ENCODE results near the gene COL21A1.

The COL21A1 gene

DNA sequence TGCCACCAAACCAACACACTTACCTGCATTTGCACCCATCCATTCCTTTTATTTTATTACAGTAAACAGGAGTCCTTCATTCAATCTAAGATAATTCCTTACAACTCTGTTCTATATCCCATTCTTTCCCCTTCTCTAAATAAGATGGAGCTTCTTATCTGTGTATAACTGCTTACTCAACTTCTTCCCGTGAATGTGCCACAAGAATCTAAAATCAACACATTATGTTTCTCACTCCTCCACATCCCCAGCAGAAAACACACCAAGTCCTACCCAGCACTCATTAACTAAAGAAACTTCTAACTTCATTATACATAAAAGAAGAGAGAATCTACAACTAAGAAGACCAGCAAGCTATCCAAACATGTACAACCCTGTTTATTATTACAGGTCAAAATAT, 141.1 kb downstream of the COL21A1 start:
- DNase-seq (ENCODE audit: low read depth), result no peak

DNA sequence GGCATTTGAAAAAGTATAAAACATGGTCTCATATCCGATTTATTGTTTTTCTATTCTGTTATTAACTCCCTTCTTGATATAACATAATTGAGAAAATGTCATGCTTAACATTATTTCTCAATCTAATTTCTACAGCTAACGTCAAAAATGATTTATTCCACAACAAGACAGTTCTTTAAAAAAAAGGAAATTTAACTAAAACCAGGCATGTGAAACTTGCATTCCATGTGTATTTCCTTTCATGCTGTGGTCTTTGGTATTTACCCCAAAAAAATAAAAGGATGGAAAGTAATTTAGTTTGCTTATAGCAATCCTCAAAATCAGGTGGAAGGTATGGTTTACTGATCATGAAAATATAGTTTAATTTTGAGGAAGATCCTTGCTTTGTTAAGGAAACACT, 142.8 kb downstream of the COL21A1 start:
- DNase-seq (ENCODE audit: low read depth), result no peak

DNA sequence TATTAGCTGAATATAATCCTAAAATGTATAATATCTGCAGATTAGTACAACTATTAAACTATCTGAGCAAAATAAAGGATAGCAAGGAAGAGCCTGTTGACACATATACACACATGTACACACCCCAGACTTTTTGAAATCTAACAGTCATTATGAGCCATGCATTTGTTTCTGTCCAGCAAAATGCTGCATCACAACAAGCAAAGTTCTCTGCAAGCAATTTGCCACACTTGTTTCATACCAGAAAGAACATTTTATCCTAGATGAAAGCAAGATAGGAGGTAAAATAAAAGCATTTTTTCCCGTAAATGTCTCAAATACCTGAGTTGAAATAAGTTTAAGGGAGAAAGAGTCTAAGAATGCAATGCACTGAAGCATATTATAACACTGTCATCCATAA, 145.2 kb downstream of the COL21A1 start:
- no peak for DNase-seq (ENCODE audit: low read depth)

DNA sequence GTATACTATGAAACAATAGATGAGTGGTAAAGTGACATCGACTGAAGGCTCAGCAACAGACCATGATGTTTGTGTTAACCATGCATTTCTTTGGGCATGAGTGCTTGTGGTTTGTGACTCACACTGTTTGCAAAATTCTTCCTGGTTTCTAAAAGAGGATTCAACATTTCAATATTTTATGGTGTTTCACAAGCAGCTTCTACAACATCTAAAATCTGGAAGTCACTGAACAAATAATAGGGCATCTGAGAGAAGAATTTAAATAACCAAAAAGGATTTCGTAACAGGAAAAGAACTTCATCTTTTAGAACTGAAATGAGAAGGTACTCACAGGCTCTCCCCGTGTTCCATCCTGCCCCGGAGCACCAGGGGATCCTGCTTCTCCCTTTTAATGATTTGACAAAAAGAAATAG, 146.2 kb downstream of the COL21A1 start:
- DNase-seq (ENCODE audit: low read depth), result no peak

DNA sequence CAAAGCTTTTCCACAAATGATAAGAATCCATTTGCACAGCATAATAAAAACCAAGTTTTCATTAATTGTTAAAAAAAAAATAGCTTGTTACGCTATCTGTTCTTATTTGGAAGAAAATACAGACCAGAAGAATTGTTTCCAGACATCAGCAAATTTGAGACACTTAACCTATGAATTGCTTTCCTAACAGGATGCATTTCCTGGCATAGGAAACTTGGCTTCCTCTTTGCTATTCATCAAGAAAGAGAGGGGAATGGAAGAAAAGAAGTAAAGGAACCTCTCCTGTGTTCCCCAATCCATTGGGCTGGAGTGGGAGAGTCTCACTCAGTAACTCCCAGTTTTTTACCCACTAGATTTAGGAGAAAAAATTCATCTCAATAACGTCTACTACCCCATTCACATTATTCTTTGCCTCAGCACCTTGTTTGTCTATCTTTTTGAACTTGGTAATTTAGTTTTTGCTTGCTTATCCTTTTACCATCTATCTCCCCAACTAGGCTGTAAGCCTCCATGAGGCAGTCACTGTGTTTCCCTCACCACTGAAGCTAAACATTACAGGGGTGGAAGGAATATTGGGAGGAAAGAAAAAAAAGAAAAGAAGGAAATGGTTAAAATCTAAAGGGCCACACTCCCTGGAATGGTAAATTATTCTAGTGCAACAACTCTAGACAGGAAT, 150.3 kb downstream of the COL21A1 start:
- DNase-seq (ENCODE audit: low read depth), result no peak

DNA sequence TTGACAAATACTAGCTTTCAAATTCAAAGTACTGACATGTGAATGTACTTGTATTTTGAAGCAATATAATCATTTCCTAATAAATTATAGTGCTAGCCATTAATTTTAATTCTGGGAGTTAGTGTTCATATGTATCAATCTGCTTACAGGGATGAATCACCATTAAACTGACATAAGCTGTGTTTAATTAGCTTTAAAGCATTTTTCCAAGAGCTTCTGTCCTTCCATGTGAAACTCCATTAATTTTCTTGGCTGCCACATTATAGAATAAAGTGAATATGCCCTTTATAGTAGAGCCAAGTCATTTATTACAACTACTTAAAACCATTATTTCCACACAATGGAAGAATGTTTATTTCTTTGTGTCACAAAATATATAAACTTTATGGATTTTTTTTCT, 150.8 kb downstream of the COL21A1 start:
- no peak for DNase-seq (ENCODE audit: low read depth)

DNA sequence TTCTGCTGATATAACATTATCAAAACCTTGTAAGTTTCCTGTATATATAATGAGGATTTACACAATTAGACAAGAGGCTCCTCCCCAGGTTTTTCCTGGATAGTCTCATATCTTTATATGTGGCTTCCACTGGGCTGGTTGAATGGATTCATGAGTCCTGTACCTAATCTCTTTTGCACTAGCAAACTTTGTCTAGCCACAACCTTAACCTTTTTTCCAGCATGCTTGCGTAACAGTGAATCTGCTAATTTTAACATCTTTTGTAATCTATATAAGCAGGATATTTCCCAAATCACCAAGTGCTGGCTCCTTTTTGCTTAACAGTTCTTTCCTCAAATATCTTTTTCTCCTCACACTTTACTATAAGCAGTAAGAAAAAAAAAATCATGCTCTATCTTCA, 153.6 kb downstream of the COL21A1 start:
- DNase-seq (ENCODE audit: low read depth), result no peak

DNA sequence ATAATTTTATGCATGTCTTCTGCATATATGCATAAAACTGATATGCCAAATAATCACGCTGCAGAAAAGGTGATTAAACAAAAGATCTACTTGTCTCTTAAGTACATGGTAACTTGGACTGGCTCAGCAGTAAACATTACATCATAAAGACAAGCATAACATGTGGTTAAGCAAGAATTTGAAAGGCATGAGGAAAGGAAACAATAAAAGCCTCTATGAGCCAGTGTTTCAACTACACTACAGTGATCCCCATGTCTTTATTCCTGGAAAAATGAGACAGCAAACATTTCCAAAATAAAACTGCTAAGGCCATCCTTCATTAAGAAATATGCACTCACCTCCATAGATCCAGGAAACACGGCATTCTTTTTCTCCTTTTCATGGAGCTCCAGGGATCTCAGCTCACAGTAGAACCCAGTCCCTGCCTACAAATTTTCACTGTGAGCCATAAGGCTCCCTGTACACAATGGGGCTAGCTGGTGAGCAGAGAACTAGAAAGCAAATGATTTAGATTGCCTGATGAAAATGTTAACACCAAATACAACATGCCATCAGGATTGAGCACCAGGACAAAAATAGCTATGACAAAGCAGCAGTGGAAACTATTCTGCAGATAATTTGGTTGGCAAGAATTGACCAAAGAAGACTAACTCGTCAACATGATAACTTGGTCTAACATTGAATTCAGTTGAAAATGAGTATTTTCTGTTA, 156.1 kb downstream of the COL21A1 start:
- no peak for DNase-seq (ENCODE audit: low read depth)

DNA sequence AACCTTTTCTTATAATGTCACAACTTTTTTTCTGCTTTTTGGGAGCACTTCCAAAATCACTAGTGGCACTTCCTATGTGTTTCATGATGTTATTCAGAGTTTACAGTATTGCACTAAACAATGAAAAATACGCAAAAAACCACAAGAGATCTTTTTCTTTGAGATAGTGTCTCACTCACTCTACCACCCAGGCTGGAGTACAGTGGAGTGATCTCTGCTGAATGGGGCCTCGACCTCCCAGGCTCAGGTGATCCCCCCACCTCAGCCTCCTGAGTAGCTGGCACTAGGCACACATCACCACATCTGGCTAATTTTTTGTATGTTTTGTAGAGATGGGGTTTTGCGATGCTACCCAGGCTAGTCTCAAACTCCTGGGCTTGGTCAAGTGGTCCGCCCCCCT, 158.7 kb downstream of the COL21A1 start:
- no peak for DNase-seq (ENCODE audit: low read depth)

DNA sequence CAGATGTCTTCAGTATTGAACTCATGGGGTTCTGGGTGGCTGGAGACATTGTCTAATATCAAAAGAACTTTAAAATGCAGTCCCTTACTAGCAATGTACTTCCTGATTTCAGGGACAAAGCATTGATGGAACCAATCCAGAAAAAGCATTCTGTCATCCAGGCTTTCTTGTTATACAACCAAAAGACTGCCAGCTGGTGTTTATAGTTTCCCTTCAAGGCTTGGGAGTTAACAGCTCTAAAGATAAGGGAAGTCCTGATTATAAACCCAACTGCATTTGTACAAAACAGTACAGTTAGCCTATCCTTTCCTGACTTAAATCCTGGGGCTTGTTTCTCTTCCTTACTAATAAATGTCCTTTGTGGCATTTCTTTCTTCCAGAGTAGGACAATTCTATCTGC, 160.0 kb downstream of the COL21A1 start:
- DNase-seq (ENCODE audit: low read depth), result no peak

DNA sequence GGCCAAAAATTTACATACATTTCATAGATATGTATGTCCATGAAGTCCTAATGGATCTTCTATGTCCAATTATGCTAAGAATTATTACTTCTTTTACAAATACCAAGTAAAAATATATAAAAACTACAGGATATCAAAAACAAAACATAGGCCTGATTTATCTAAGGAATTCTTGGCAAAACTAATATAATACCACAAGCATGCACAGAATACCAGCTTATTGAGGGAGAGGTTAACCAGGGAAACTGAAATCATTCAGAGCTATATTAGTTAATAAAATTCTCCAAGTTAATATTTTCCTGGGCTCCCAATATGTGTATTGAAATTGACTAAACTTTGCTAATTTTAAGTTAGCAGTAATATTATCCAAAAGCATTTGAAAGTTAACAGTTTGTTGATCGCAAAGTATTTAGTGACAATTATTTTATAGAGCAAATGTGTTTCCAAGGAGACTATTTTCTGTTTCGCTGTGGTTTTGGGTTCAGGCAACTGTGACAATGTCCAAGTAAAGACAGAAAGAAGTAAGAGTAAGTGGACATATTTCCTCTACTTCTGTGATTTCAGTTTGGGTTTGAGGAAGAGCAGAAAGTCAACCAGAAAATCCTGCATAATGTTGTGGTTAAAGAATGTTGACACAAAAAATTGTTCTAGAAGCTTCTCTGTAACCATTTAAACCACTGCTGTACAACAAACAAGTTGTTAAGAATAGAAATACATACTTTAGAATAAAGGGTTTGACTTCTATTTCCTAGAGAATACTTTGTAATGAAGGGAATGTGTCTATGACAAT, 167.4 kb downstream of the COL21A1 start:
- no peak for DNase-seq (ENCODE audit: low read depth)

DNA sequence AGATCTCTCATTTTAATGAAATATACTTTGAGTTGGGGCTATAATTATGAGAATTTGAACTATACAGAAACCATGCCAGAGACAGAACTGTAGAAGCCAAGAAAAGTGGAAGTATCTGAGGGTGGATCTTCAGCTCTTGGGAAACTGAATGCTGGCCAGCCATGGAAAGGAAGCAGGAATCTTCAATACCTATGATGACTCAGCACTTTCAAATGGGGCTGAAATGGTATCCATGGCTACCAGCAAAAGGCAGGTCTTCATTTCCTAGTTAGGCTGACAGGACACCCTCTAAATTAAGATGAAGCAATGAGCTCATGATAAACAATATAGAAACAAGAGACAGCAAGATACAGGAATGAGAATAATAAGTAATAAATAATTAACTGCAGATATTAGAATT, 171.3 kb downstream of the COL21A1 start:
- DNase-seq (ENCODE audit: low read depth), result no peak

DNA sequence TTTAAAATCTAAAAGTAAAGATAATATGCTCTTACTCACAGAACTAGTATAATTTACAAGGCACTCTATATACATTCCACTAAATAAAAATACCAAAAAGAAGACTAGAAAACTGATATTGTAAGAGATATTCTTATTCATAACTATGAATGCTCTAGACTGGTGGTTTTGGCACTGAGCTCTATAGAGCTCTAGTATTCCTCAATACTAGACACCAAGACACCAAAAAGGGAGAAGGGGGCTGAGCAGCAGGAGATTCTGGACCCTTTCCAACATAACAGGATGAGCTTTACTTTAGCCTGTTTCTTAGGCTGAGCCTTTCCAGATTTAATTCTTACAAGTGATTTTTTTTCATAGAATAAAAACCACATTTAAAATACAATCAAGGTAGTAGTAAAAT, 173.6 kb downstream of the COL21A1 start:
- no peak for DNase-seq (ENCODE audit: low read depth)

DNA sequence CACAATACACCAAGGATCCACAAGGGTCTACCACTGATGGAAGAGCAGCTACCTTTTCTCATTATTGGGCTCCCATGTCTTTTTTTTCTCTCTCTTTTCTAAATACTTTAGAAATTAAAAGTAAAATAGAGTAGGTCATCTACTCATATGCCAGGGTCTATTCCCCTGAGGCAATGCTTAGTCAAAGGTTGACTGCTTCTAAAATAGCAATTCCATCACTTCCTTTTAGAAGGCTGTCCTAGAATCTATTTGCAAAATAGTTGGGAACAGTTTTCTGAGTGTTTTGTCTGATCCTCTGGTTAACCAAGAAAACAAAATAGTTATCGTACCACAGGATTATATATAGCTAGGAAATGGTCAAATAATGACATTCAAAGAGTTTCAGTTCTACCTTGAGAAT, 174.1 kb downstream of the COL21A1 start:
- no peak for DNase-seq (ENCODE audit: low read depth)

DNA sequence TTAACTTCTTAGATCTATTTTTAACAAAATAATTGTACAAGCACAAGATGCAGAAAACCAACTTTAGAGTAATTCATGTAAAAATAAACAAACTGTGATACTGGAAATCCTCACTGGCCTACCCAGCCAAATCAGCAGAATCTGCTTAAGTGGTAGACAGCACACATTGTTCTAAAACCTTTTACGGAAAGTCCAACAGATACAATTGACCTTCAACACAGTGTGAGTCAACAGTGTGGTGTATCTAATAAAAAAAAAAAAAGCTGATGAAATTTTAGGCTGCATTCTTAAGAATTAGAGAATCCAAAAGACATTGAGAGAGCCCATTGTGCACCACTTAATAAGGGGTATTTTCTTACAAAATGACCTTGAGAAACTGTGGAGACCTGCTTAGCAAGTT, 174.5 kb downstream of the COL21A1 start:
- no peak for DNase-seq (ENCODE audit: low read depth)

DNA sequence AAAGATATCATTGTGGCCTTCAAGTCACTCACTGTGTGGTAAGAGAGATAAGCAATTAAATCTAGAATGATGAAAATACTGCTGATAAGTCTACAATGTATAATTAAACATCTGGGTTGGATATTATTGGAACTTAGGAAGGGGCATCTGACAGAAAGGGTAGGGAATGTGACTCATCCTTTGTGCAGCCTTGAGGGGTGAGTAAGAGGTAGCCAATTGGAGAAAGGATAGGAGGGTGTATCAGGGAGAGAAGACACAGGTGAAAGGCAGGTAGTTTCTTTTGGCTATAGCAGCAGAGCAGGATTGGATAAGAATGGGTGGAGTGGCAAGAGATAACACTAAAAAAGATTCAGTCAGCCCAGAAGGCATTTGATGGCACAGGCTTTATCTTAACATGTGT, 182.0 kb downstream of the COL21A1 start:
- no peak for DNase-seq (ENCODE audit: low read depth)

DNA sequence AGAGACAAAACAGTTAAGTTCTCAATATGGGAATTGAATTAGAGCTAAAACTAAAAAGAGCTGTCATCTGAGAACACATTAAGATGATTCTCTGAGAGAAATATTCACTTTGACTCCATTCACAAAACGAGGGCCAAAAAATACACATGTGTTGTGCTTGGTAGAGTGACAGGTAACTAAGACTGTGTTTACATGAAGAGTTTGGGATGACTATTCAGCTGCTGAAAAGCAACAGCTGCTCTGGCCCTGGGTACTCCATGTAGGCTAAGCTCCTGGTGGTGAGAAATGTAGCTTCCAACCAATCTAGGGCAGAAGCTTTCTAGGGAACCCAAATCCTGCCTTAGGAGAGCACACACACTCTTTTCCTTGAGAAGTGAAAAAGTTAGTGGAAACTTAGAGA, 184.5 kb downstream of the COL21A1 start:
- no peak for DNase-seq (ENCODE audit: low read depth)

DNA sequence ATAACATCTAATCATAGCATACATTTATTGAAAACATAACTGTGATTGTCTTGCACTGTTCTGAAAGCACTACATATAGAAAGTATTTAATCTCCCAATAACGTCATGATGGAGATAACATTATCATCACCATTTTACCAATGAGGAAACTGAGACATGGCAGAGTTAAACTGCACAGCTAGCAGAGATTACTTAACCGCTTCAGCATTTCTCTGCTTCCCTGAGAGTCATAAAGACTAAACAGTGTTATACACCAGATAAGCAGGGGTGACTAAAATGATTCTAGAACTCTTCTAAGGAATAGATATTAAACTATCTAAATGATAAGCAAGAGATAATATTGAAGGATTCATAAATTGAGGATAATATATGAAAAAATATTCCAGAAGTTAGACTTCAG, 188.7 kb downstream of the COL21A1 start:
- no peak for DNase-seq (ENCODE audit: low read depth)

DNA sequence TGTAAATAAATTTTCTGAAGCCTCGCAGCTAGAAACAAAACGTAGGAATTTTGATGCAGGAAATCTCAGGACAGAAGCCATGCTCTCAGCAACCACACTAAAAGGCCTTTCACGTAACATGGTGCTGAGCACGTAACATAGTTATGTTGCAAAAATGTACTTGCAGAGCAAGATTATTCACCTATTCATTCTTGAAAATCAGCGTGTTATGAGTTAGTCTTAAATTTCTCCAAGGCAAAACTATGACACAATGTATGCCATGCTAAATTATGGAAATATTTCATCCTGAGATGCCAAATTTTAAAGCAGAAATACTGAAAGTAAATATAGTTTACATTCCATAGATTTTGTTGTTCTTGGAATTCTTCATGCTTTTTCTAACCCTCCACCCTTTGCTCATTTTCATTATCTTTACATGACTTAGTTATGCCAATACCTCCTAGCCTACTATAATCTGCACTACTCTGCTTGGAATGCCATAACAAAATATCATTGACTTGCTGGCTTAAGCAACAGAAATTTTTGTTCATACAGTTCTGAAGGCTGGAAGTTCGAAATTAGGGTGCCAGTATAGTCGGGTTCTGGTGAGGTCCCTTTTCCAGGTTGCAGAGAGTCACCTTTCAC, 192.2 kb downstream of the COL21A1 start:
- DNase-seq (ENCODE audit: low read depth), result no peak

DNA sequence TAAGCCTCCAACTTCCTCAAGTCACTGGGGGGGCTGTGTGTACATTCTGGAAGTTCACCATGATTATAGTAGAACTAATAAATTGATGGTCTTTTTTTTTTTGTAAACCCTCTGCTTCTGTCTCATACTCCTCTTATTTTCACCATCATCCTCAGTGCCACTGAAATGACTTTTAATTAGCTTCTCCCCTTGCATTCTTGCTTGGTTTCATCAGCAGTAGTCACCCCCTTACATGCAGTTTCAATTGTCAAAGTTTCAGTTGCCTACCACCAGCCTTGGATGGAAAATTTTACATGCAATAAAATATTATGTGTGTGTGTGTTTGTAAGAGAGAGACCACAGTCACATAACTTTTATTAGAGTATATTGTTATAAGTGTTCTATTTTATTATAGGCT, 196.2 kb downstream of the COL21A1 start:
- DNase-seq (ENCODE audit: low read depth), result no peak

DNA sequence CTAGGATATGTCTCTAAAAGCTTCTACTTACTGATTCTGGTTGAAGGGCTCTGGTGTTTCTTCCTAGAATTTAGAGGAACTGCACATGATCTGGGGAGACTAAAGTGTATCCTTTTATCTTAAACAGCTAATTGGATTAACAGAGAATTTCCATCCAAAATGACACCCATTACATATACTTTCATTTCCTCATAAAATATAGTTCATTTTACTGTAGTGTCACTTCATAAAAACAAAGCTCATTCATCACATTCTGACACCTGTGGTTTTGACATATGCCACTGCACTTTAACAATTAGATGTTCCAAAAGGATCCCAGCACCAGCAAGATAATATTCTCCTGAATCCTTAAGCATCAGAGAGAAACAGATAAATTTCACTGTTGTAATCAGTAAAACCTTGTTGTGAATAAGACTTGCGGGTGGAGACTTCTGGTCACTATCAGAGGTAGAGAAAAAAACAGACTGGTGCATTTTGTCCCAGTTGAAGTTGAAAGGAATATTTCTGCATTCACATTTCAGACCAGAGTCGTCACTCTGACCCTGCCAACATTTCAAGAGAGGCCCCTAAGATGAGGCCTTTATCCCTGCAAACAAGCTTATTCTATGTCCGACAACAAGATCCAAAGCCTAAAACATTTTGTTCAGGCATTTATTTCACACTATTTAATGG, 196.7 kb downstream of the COL21A1 start:
- DNase-seq (ENCODE audit: low read depth), result no peak

DNA sequence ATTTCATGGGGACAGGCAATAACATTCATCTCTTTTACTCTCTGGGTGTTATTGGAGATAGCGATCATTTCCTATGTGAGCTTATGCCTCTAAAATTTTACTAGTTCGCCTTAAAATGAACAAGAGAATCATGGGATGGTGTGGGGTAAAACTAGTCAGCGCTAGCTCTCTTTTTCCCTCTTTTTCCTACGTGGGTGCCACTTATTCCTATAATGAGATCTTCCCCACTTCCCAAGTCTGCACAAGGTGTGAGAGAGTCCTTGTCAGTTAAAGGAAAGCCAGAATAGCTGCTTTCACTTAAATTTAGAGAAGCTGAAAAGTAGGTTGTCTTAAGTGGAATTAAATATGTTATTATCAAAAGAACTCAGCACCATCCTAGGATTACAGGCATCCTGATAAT, 198.8 kb downstream of the COL21A1 start:
- DNase-seq (ENCODE audit: low read depth), result no peak
